HepG2 (cell line): ENCODE measurements around the gene ABAT. TPM values are rescaled to one million over a fixed set of nuclear protein-coding genes. Genes with fewer than 3 reads are reported as not detected.

Experiments used
- ATAC-seq: fragments of 200-7000 bp; cut with Tn5 transposase; 3 replicates; pipeline ENCODE4 v1.9.1; 2020; ENCODE audit warnings: mild to moderate bottlenecking, moderate library complexity
- BruUV-seq: library from RNA; stranded (reverse); fragments of 400-500 nt; replicated peaks from 2 replicates; lab custom pipeline; 2021; lab: Mats Ljungman, UMichigan
- CTCF ChIA-PET: fragments of 300-600 bp; formaldehyde crosslinking; extraction: SDS; loops from one replicate; lab custom pipeline; 2021; ENCODE audit warnings: low total read pairs, inconsistent platforms, low intra/inter-chr PET ratio; lab: Yijun Ruan, JAX
- POLR2A ChIA-PET: fragments of 350-600 bp; sonication (Branson Sonifier 250); formaldehyde crosslinking; loops from one replicate; lab custom pipeline; 2020; ENCODE audit warnings: antibody characterized with exemption, inconsistent platforms; lab: Yijun Ruan, JAX
- DNase-seq: peaks from one replicate; pipeline ENCODE4 v3.0.0-alpha.2; 2015; ENCODE audit warnings: low spot score
- FAIRE-seq: peaks from 3 replicates; lab custom pipeline; 2011; peaks lifted over from hg19 to GRCh38; lab: Jason Lieb, UNC
- H2AFZ ChIP-seq: one replicate; pipeline ENCODE4 v1.6.1; 2011; ENCODE audit warnings: low read length, inconsistent platforms
- H3K27ac ChIP-seq: fragments of 300-600 bp; 3 replicates; pipeline ENCODE4 v1.8.0; 2011; ENCODE audit warnings: mixed run types, mild to moderate bottlenecking, mixed read lengths, low read length, inconsistent platforms; ENCODE audit not compliant: insufficient read depth; ENCODE audit errors: extremely low read length
- H3K27me3 ChIP-seq, 2 experiments: fragments of 200-600 bp in 1 of 2; 2 replicates in 1 of 2; 3 replicates in 1 of 2; pipeline versions ENCODE4 v1.6.0 to v1.8.0; 2011; ENCODE audit warnings: low read length in 2 of 2, mild to moderate bottlenecking in 2 of 2, moderate library complexity in 2 of 2, inconsistent platforms in 1 of 2; ENCODE audit not compliant: insufficient read depth in 2 of 2, control insufficient read depth in 1 of 2
- H3K36me3 ChIP-seq, 2 experiments: fragments of 200-600 bp in 1 of 2; replicated peaks in 1 of 2; 2 replicates in 1 of 2; 3 replicates in 1 of 2; pipeline versions ENCODE4 v1.5.1 to v1.8.0; 2011; ENCODE audit warnings: low read length in 2 of 2, inconsistent platforms in 1 of 2; ENCODE audit not compliant: insufficient read depth in 2 of 2, control insufficient read depth in 1 of 2
- H3K4me1 ChIP-seq: 2 replicates; pipeline ENCODE4 v1.5.1; 2012; ENCODE audit warnings: low read length, inconsistent platforms; ENCODE audit not compliant: insufficient read depth
- H3K4me2 ChIP-seq: 2 replicates; pipeline ENCODE4 v1.6.0; 2011; ENCODE audit warnings: low read depth, low read length, inconsistent platforms
- H3K4me3 ChIP-seq, 3 experiments: fragments of 200-600 bp in 1 of 3; sonication (generic), shearing (Covaris generic) in 1 of 3; replicated peaks in 1 of 3; 2 replicates each; pipeline ENCODE4 v1.5.1; 2011 to 2016; ENCODE audit warnings: low read length in 3 of 3, inconsistent platforms in 2 of 3, low read depth in 2 of 3, mild to moderate bottlenecking in 2 of 3, control low read depth in 1 of 3, mixed read lengths in 1 of 3; ENCODE audit not compliant: insufficient read depth in 1 of 3
- H3K79me2 ChIP-seq: one replicate; pipeline ENCODE4 v1.6.1; 2011; ENCODE audit warnings: low read length, inconsistent platforms; ENCODE audit not compliant: insufficient read depth
- H3K9ac ChIP-seq: 2 replicates; pipeline ENCODE4 v1.6.0; 2011; ENCODE audit warnings: mild to moderate bottlenecking, low read depth, low read length, inconsistent platforms; ENCODE audit not compliant: insufficient read depth
- H3K9me3 ChIP-seq: 2 replicates; pipeline ENCODE4 v1.5.1; 2012; ENCODE audit warnings: mild to moderate bottlenecking, low read length
- H4K20me1 ChIP-seq: 2 replicates; pipeline ENCODE4 v1.6.0; 2011; ENCODE audit warnings: inconsistent platforms, mild to moderate bottlenecking, low read length, moderate library complexity; ENCODE audit not compliant: insufficient read depth
- EHMT2 ChIP-seq: fragments of 200-600 bp; sonication (generic); IDR thresholded peaks from 2 replicates; pipeline ENCODE4 v1.7.0; 2017; ENCODE audit warnings: antibody characterized with exemption, low read depth, low read length, borderline replicate concordance
- GATAD2A ChIP-seq: IDR thresholded peaks from 2 replicates; pipeline ENCODE4 v1.6.1; 2016
- NR2F6 ChIP-seq, 2 experiments: IDR thresholded peaks; 2 replicates each; pipeline ENCODE4 v1.6.1; 2016; ENCODE audit warnings: antibody characterized with exemption in 1 of 2, mild to moderate bottlenecking in 1 of 2
- YEATS4 ChIP-seq: sonication (generic); formaldehyde crosslinking; IDR thresholded peaks from 2 replicates; pipeline ENCODE4 v1.4.0; 2020; ENCODE audit warnings: missing genetic modification reagents, borderline replicate concordance
- ZMYM3 ChIP-seq: sonication (generic); formaldehyde crosslinking; IDR thresholded peaks from 2 replicates; pipeline ENCODE4 v1.5.1; 2020; ENCODE audit warnings: mild to moderate bottlenecking, missing genetic modification reagents
- ZNF629 ChIP-seq: sonication (generic); formaldehyde crosslinking; conservative IDR thresholded peaks from 2 replicates; pipeline ENCODE4 v1.5.0; 2020; ENCODE audit warnings: missing genetic modification reagents
- WGBS: methylation state at CpG from one replicate; pipeline ENCODE4 v1.1.6; 2017; ENCODE audit warnings: low lambda C conversion rate; 5-methylcytosine and 5-hydroxymethylcytosine counted together
- in situ Hi-C: cut with HindIII; loops from 2 replicates; pipeline ENCODE4 v1.10.0; 2017; ENCODE audit warnings: low pct_unique_long_range_greater_than_20kb; ENCODE audit not compliant: extremely low pct_ligation_motif_present
- intact Hi-C: fragments of 100-400 bp; cut with micrococcal nuclease; formaldehyde crosslinking; loops from one replicate; pipeline ENCODE4 v1.10.0; 2022; ENCODE audit not compliant: unreplicated experiment
- polyA plus RNA-seq, 8 experiments: library from polyadenylated mRNA; depleted of rRNA in 3 of 8; stranded (reverse) in 7 of 8; unstranded in 1 of 8; fragments of >200 nt; fragmentation: Illumina TruSeq in 4 of 8; extraction: Trizol in 4 of 8; gene quantifications; 2 replicates each; pipeline versions ENCODE4 v1.2.1 to v1.2.3, GENCODE V29; 2011 to 2016; ENCODE audit warnings: low read depth in 4 of 8, missing spikeins in 1 of 8, mixed read lengths in 1 of 8; ENCODE audit not compliant: insufficient read depth in 1 of 8
- total RNA-seq, 5 experiments: library from RNA; depleted of rRNA; stranded (reverse); fragments of >200 nt; fragmentation: Illumina TruSeq; extraction: Trizol; gene quantifications; 2 replicates each; pipeline ENCODE4 v1.2.3, GENCODE V29; 2016; ENCODE audit warnings: low read depth in 1 of 5

ABAT gene
- total and polyA plus RNA-seq, 2 of the 13 experiments (the other 11 are each of a cell fraction or from before 2014, with no cell fraction given): 47.6 to 97.3 TPM

GRCh38 chr16:8660841-8661301, 13.5 kb upstream of the ABAT start (continued):
- TF ChIP-seq YEATS4 (CRISPR knock-in tag): no peak
- TF ChIP-seq NR2F6 (IDR thresholded peaks at IDR 0.05): no peak
- peak; percentile 37; the same call in 1 of the 2 replicates for TF ChIP-seq NR2F6 (CRISPR knock-in tag; IDR thresholded peaks at IDR 0.05)
- TF ChIP-seq EHMT2: no peak

DNA sequence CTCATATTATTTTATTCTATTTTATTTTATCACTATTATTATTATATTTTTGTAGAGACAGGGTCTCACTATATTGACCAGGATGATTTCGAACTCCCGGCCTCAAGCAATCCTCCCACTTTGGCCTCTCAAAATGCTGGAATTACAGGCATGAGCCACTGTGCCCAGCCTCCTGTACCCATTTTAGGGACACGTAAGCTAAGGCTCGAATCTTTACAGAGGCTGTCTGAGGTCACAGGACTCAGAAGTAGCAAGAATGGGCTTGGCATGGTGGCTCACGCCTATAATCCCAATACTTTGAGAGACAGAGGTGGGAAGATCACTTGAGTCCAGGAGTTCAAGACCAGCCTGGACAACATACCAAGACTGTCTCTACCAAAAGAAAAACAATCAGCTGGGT, 12.7 kb upstream of the ABAT start:
- in situ Hi-C loops: loop anchor here (25.0 kb wide), 1 partner anchor 226 kb away; the partner anchor contains the start of gene LITAFD
- BruUV-seq: no TSS peak

More for the DNA sequence above, 12.7 kb upstream of the ABAT start:
- no peaks in the 10 kb centered on the region for H3K79me2 ChIP-seq
- POLR2A ChIA-PET: interaction anchor here (0.8 kb wide), 1 partner anchor 478 kb away, joined by 3 read pairs; no protein-coding TSS in a partner anchor
- 52% methylated on average over 5 of the region's 5 CpGs for WGBS
- no peak overlapping the region for H3K9ac ChIP-seq
- H3K4me3 ChIP-seq: no peak overlapping the region
- H3K9me3 ChIP-seq: no peaks in the 10 kb centered on the region
- FAIRE-seq: no peak
- no peaks in the 10 kb centered on the region for H4K20me1 ChIP-seq
- peaks cover 0 to 2% of the 10 kb centered on the region in 2 experiments; a peak in 2 of 5 replicates for H3K27me3 ChIP-seq
- intact Hi-C loops: loop anchor here (1.0 to 5.0 kb wide), 4 partner anchors 61 to 219 kb away; no protein-coding TSS in a partner anchor
- no peaks in the 10 kb centered on the region for H3K36me3 ChIP-seq
- TF ChIP-seq GATAD2A: no peak
- peak; percentile 93 for TF ChIP-seq ZNF629 (CRISPR knock-in tag)
- TF ChIP-seq ZMYM3: 0 out of 2 replicates have a peak, but pooled peaks have one; percentile 29
- TF ChIP-seq, all 625 proteins: peak for 2
- H3K4me2 ChIP-seq: no peak overlapping the region
- H3K27ac ChIP-seq: no peak overlapping the region
- no peak for DNase-seq
- CTCF ChIA-PET: interaction anchor here (1.4 to 4.9 kb wide), 4 partner anchors 94 to 219 kb away, joined by 4 to 99 read pairs (median 10); partner anchors contain the start of gene TMEM186
- H3K4me1 ChIP-seq: no peaks in the 10 kb centered on the region
- no peak for ATAC-seq
- no peak overlapping the region for H2AFZ ChIP-seq
